ENCODE results near the gene PPM1L. TPM values are rescaled to one million over a fixed set of nuclear protein-coding genes. Genes with fewer than 3 reads are reported as not detected.

PPM1L gene
- total and polyA plus RNA-seq, 2 of the 13 experiments (the other 11 are each of a cell fraction or from before 2014, with no cell fraction given), result 0.22 to 1.4 TPM

DNA sequence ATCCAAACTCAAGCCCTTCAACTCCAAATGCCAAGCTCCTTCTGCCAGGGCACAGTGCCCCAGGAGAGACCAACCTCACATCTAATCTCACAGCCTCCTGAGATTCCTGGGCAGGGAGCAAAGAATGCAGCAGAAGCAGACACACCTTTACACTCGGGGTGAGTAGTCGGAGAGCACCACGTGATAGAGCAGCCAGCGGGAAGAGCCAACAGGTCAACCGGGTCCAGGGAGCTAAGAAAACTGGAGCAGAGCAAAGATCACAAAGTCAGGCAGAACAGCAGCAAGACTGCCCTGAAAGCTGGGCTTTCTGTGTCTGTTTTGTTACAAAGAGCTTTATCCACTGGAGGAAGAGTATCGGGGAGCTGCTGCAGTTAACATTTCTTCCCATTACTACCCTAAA lies 345.0 kb downstream of the PPM1L start:
- FAIRE-seq, result no peak
- Histone ChIP-seq H3K4me3 (replicated peaks in 1 of 3; ENCODE audit: insufficient read depth in 1 of 3, low read depth in 2 of 3, low read length in 3 of 3) (no peak overlapping the region), H3K27me3 (ENCODE audit: control insufficient read depth in 1 of 2, insufficient read depth in 2 of 2, low read length in 2 of 2) (no peaks in the 10 kb centered on the region), H3K4me1 (ENCODE audit: insufficient read depth, low read length) (peaks cover 10% of the 10 kb centered on the region), H3K27ac (ENCODE audit: extremely low read length, insufficient read depth, low read length) (no peak overlapping the region), H2AFZ (ENCODE audit: low read length) (no peak overlapping the region), H3K9ac (ENCODE audit: insufficient read depth, low read depth, low read length) (no peak overlapping the region), H4K20me1 (ENCODE audit: insufficient read depth, low read length) (no peaks in the 10 kb centered on the region), H3K79me2 (ENCODE audit: insufficient read depth, low read length) (no peaks in the 10 kb centered on the region), H3K4me2 (ENCODE audit: low read depth, low read length) (peak overlapping the region; percentile 29; the same call in 1 of the 2 replicates), H3K9me3 (ENCODE audit: low read length) (no peaks in the 10 kb centered on the region), H3K36me3 (replicated peaks in 1 of 2; ENCODE audit: control insufficient read depth in 1 of 2, insufficient read depth in 2 of 2, low read length in 2 of 2) (no peaks in the 10 kb centered on the region)
- ATAC-seq, result peak; percentile 88
- WGBS (ENCODE audit: low lambda C conversion rate), result 0% methylated on average over 5 of the region's 6 CpGs
- CTCF ChIA-PET (ENCODE audit: low intra/inter-chr PET ratio, low total read pairs), result no interaction called here
- BruUV-seq (replicated peaks), result no TSS peak
- intact Hi-C loops (cut with micrococcal nuclease; ENCODE audit: unreplicated experiment), result no loop called here
- in situ Hi-C loops (cut with HindIII; ENCODE audit: extremely low pct_ligation_motif_present, low pct_unique_long_range_greater_than_20kb), result no loop called here
- POLR2A ChIA-PET, result no interaction called here
- DNase-seq (ENCODE audit: low spot score), result no peak
- TF ChIP-seq ZNF296 (CRISPR knock-in tag; conservative IDR thresholded peaks at IDR 0.05), result no peak
- TF ChIP-seq ELF3 (CRISPR knock-in tag; IDR thresholded peaks at IDR 0.05), result no peak
- TF ChIP-seq, protein P1, sequence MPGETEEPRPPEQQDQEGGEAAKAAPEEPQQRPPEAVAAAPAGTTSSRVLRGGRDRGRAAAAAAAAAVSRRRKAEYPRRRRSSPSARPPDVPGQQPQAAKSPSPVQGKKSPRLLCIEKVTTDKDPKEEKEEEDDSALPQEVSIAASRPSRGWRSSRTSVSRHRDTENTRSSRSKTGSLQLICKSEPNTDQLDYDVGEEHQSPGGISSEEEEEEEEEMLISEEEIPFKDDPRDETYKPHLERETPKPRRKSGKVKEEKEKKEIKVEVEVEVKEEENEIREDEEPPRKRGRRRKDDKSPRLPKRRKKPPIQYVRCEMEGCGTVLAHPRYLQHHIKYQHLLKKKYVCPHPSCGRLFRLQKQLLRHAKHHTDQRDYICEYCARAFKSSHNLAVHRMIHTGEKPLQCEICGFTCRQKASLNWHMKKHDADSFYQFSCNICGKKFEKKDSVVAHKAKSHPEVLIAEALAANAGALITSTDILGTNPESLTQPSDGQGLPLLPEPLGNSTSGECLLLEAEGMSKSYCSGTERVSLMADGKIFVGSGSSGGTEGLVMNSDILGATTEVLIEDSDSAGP (CRISPR knock-in tag; IDR thresholded peaks at IDR 0.05; ENCODE audit: borderline replicate concordance), result no peak
- no peak for TF ChIP-seq WIZ (CRISPR knock-in tag; IDR thresholded peaks at IDR 0.05)
- no peak for TF ChIP-seq SIX1 (CRISPR knock-in tag; IDR thresholded peaks at IDR 0.05; ENCODE audit: borderline replicate concordance)
- TF ChIP-seq NCOA1 (CRISPR knock-in tag; IDR thresholded peaks at IDR 0.05), result no peak
- no peak for TF ChIP-seq ATM (IDR thresholded peaks at IDR 0.05; ENCODE audit: borderline replicate concordance)
- TF ChIP-seq, protein P2, sequence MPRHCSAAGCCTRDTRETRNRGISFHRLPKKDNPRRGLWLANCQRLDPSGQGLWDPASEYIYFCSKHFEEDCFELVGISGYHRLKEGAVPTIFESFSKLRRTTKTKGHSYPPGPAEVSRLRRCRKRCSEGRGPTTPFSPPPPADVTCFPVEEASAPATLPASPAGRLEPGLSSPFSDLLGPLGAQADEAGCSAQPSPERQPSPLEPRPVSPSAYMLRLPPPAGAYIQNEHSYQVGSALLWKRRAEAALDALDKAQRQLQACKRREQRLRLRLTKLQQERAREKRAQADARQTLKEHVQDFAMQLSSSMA (CRISPR knock-in tag; IDR thresholded peaks at IDR 0.05), result no peak
- 0 out of 2 replicates have a peak, but pooled peaks have one; percentile 21 for TF ChIP-seq ZMYM4 (CRISPR knock-in tag; IDR thresholded peaks at IDR 0.05)
- TF ChIP-seq, protein P3, sequence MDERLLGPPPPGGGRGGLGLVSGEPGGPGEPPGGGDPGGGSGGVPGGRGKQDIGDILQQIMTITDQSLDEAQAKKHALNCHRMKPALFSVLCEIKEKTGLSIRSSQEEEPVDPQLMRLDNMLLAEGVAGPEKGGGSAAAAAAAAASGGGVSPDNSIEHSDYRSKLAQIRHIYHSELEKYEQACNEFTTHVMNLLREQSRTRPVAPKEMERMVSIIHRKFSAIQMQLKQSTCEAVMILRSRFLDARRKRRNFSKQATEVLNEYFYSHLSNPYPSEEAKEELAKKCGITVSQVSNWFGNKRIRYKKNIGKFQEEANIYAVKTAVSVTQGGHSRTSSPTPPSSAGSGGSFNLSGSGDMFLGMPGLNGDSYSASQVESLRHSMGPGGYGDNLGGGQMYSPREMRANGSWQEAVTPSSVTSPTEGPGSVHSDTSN (CRISPR knock-in tag; IDR thresholded peaks at IDR 0.05), result no peak
- TF ChIP-seq, protein P4, sequence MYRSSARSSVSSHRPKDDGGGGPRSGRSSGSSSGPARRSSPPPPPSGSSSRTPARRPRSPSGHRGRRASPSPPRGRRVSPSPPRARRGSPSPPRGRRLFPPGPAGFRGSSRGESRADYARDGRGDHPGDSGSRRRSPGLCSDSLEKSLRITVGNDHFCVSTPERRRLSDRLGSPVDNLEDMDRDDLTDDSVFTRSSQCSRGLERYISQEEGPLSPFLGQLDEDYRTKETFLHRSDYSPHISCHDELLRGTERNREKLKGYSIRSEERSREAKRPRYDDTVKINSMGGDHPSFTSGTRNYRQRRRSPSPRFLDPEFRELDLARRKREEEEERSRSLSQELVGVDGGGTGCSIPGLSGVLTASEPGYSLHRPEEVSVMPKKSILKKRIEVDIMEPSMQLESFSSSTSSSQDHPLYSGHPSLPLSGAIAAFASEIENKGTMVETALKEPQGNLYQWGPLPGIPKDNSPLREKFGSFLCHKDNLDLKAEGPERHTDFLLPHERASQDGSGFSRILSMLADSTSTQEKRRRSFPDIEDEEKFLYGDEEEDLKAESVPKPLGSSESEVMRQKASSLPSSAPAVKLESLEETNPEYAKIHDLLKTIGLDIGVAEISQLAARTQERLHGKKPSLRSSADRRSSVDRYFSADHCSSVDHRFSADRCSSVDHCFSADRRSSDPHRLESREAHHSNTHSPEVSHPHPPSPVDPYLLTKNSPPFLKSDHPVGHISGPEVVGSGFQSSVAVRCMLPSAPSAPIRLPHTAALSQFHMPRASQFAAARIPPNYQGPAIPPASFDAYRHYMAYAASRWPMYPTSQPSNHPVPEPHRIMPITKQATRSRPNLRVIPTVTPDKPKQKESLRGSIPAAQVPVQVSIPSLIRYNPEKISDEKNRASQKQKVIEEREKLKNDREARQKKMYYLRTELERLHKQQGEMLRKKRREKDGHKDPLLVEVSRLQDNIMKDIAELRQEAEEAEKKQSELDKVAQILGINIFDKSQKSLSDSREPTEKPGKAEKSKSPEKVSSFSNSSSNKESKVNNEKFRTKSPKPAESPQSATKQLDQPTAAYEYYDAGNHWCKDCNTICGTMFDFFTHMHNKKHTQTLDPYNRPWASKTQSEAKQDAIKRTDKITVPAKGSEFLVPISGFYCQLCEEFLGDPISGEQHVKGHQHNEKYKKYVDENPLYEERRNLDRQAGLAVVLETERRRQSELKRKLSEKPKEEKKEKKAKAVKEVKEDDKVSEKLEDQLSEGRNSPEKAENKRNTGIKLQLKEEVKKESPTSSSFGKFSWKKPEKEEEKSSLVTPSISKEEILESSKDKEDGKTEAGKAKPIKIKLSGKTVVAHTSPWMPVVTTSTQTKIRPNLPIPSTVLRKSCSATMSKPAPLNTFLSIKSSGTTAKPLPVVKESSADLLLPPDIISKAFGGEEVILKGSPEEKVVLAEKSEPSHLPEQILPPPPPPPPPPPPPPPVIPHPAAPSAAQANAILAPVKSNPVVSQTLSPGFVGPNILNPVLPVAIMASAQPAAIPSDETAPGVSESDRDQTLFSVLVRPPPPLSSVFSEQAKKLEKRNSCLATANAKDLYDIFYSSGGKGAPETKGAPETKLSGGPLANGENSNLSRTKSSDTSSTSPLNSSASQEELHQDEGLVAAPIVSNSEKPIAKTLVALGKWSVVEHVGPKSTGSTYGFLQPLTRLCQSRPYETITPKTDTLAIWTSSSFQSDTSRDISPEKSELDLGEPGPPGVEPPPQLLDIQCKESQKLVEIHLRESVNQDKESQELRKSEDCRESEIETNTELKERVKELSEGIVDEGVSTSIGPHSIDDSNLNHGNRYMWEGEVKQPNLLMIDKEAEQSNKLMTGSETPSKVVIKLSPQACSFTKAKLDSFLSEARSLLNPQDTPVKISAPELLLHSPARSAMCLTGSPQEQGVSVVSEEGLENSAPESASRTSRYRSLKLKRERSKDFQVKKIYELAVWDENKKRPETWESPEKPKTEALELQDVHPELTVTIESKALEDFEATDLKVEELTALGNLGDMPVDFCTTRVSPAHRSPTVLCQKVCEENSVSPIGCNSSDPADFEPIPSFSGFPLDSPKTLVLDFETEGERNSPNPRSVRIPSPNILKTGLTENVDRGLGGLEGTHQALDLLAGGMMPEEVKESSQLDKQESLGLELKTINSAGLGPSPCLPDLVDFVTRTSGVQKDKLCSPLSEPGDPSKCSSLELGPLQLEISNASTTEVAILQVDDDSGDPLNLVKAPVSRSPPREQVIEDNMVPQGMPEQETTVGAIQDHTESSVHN (CRISPR knock-in tag; IDR thresholded peaks at IDR 0.05), result no peak
- TF ChIP-seq CBFB (CRISPR knock-in tag; IDR thresholded peaks at IDR 0.05), result no peak
- TF ChIP-seq PCBP1 (IDR thresholded peaks at IDR 0.05; ENCODE audit: borderline replicate concordance, low read depth, low read length), result no peak
- no peak for TF ChIP-seq ZFP1 (CRISPR knock-in tag; IDR thresholded peaks at IDR 0.05)
- TF ChIP-seq ATF1 (CRISPR knock-in tag; IDR thresholded peaks at IDR 0.05), result no peak

All from HepG2 (cell line).